CD4-positive, alpha-beta T cell treated with Interleukin-21 for 1 hour (primary cell): Measurements from ENCODE around the gene PFKL.
A peak's percentile ranks its signal among the peaks of the same experiment; 100 is the strongest.

Experiments
- DNase-seq: peaks from one replicate; pipeline ENCODE4 v3.0.0-alpha.2; 2020

PFKL gene

DNA sequence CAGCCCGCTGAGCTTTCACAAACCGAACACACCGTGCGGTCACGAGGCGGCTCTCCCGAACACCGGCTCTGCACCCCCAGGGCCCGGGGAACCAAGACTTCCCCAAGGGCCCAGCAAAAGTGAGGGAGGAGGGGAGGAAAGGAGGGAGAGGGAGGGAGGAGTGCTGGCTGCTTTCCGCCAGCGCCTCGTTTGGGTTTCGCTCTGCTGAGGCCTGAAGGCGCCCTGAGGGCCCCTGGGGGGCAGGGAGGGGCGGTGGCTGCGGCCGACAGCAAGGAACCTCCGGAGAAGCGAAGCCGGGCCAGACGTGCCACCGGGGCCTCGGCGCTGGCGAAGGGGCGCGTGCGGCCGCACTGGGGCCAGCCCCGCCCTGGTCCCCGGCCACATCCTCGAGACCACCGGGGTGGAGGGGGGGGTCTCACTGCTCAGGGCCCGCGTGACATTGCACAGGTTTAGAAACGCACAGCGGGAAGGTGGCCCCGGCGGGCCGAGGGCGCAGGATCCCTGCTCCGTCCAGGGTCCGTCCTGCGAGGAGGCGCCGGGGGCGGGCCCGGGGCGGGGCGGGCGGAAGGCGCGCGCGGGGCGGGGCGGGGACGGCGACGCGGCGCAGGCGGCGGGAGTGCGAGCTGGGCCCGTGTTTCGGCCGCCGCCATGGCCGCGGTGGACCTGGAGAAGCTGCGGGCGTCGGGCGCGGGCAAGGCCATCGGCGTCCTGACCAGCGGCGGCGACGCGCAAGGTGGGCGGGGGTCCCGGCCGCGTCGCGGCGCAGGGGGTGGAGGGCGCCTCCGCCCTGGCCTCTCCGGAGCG lies at the start of gene PFKL:
Gene PFKL, plus strand, starts transcription at position 596 of the 804 bp plus-strand sequence. Its CDS starts 53 bp downstream, at position 649.
- peak; percentile 54 for DNase-seq

- no peak for DNase-seq
Measured at GRCh38 chr21:44253832-44254710, 45.8 kb upstream of the PFKL start.

DNA sequence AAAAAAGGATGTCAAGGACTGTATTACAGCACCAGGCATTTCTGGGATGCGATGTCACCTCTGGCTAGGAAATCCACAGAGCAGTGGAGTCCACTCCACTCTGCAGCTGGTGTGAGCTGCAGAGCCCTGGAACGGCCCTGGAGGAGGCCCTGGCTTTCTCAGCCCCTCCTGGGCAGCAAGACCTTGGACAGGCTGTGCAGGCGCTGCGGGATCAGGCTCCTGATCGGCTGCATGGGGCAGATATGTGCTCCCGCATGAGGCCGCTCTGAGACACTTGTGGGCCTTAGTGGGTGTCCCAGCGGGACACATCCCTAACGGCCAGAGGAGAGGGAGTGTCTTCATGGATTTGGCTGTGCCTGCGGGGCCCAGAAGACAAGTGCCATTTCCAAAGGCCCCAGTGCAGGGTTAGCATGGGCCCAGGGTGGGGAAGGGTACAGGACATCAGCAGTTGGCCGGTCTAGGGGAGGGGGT lies 44.3 kb upstream of the PFKL start:
- DNase-seq, result no peak

DNA sequence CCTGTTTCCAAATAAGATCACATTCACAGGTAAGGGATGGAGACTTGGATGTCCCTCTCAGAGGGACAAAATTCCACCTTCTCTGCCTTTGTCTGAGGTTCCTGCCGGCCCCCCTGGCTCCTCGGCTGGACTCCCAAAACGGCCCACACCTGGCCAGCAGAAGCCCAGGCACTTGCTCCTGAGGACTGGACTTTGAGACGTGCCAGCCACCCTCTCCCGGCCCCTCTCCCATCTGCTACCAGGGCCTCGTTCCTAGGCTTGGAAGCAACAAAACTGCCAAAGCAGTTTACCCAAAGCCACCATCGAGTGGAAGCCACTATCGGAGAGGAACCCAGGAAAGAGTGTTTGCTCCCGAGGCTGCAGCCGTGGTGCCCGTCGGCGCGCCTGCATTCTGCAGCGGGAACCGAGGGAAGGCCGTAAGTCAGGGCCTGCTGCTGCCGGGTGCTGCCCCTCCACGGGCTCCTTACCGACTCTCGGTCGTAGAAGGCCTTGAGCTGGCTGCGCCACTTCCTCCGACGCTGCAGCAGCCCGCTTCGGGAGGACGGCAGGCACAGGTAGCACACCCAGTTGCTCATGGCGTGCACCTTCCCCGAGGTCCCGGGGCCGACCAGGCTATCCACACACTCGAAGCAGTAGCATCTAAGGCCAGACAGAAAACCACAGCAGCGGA lies 41.7 kb upstream of the PFKL start:
- DNase-seq, result no peak

- no peak for DNase-seq
Measured at GRCh38 chr21:44259082-44259705, 40.7 kb upstream of the PFKL start.

DNA sequence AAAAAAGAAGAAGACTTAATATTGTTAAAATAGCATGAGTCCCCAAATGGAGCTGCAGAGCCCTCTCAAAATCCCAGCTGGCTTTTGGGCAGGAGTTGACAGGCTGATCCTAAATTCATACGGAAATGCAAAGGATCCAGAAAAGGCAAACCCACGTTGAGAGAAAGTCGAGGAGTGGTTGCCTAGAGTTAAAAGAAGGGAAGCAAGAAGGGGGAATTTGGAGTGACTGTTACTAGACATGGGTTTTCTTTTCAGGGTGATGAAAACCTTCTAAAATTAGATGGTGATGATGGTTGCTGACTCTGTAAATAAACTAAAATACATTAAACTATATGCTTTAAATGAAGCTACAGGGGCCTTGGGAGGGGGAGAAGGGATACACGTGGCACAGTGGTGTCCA lies 39.8 kb upstream of the PFKL start:
- DNase-seq, result no peak

DNA sequence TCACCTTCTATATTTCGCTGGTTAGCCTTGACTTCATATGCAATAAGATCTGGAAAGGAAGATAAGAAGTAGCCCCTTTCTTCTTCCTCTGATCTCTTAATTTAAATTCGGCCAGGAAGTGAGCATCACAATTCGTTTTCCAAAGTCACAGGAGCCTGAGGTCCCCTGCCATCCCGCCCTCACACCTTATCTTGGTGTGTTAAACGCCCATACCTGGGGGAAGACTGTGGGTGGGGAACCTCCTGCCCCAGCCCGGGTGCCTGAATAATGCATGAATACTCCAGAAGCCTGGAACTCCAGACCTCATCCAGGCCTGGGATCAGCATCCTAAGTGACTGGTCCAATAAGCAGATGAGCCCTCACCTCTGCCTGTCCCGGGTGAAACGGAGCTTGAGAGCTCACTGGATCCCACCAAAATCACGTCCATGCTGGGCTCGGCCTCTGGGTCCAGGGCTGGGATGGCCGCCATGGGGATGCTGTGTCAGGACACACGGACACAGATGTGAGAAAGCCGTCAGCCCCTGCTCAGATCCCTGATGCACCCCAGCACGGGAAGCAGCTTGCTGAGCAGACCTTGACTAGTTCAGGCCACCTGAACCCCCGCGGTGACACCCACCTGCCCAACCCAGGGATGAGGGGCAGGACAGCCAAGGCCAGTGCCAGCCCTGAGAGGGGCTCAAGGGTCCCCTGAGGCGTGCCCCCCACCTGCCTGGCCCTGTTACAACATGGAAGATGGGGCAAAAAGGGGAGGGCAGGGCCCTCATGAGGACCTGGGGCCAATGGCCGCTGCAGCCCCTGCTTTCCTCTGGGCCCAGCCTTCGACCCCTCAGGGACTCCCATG lies 38.8 kb upstream of the PFKL start:
- no peak for DNase-seq

- no peak for DNase-seq
Measured at GRCh38 chr21:44261675-44262295, 38.1 kb upstream of the PFKL start, which contains the start of gene DNMT3L. TSS of gene DNMT3L (minus strand) at chr21:44261897. CDS start at chr21:44261259, 638 bp downstream.

- no peak for DNase-seq
Measured at GRCh38 chr21:44262338-44263056, 37.4 kb upstream of the PFKL start.

GRCh38 chr21:44263221-44263760 lies 36.6 kb upstream of the PFKL start:
- no peak for DNase-seq

DNA sequence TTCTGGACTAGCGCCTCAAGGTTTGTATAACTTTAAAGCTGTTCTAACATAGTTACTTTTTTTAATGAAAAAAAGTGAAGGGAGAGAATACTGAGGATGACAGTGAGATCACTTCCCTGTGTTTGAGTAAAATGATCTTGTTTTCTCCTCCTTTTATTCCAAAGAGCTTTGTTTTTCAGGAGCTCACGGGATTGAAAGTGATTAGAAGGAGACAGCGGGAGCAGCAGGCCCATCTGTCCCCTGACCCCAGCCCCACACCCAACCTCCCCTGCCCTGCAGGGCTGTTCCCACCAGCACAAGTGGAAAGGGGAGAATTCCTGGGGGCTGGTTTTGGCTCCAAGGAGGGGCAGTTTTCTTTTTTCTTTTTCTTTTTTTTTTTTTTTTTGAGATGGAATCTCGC lies 36.1 kb upstream of the PFKL start:
- DNase-seq, result no peak

GRCh38 chr21:44265734-44266270 lies 34.1 kb upstream of the PFKL start:
- no peak for DNase-seq

DNA sequence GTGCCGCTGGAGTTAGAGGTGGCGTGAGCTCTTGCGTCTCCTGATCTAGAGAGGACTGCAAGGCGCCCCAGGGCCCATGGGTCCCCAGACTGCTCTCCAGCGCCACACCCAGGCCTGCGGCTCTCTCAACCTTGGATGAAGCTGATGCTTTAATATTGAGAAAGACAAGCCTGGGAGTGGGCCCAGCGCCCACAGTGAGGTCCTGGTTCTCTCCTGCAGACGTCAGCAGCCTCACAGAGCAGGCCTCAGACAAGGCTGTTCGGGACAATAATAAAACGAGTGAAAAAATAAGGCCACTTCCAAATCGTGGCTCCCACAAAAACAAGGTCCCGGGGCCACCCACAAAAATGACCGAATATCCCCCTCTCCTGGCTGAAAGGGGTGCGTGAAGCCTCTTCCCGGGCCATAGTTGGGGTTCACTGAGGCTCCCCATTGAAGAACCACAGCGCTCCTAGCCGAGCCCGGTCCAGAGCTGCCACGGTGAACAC lies 32.2 kb upstream of the PFKL start:
- DNase-seq, result peak; percentile 44

- DNase-seq, result no peak
Measured at GRCh38 chr21:44269090-44269489, 30.8 kb upstream of the PFKL start.

GRCh38 chr21:44271558-44272283 lies 28.1 kb upstream of the PFKL start:
- DNase-seq, result no peak

DNA sequence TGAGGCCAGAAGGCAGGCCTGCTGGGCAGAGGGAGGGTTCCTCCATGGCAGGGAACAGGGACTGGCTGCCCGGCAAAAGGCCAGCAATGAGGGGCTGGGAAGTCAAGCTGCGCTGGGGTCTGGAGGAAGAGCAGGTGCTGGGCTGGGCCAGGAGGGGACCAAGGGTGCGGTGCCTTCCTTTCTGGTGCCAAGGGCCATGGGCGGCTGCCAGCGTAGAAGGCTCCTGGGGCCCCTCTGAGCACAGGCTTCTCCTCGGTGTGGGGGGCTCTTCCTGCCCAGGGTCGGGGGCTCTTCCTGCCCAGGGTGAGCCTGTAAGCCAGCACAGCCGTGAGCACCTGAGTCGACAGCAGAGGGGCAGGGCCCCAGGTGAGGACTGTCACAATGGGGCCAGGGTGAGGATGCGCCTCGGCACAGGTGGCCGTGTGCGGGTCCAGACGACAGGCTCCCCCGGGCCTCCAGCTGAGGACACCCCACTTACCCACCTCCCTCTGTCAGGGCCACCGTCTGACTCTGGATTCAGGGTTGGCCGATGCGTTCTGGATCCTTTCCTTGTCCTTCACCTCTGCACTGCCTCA lies 27.5 kb upstream of the PFKL start:
- DNase-seq, result no peak

DNA sequence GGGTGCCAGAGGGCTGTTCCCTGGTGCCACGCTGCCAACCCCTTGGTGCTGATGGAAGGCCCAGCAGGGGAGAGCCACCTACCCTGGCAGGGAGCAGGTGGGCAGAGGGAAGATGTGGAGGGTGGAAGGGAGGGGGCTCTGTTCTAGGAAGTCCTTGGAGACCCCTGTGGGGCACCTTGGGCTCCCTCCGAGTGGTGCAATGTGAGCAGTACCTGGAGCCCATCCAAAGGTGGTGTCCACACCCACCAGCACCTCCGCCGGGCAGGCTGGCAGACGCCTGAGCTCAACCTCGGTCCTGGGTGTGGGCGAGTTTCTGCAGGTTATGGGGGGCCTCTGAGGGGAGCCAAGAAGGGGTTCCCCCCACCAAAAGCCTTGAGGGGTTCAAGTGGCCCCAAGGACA lies 26.8 kb upstream of the PFKL start:
- DNase-seq, result no peak

DNA sequence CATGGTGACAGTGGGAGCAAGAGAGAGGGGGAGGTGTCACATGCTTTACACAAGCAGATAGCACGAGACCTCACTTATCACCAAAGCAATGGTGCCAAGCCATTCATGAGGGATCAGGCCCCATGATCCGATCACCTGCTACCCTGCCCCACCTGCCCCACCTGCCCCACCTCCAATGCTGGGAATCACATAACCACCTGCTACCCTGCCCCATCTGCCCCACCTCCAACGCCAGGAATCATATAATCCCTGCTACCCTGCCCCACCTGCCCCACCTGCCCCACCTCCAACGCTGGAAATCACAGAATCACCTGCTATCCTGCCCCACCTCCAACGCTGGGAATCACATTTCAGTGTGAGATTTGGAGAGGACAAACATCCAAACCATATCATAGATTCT lies 24.8 kb upstream of the PFKL start:
- DNase-seq, result no peak
